Esophagus squamous epithelium (tissue), 5 donors: ENCODE results near the gene ACTR5. TPM values are rescaled to one million over a fixed set of nuclear protein-coding genes. Genes with fewer than 3 reads are reported as not detected.

ENCODE experiments used
- DNase-seq: peaks from one replicate; lab custom pipeline; 2025; lab: John Stamatoyannopoulos, UW
- H3K27ac ChIP-seq, 4 donors: fragments of 200-600 bp; sonication (generic); one replicate each; pipeline ENCODE4 v1.5.1; 2016 to 2019; ENCODE audit warnings: mild to moderate bottlenecking in 1 of 4
- H3K27me3 ChIP-seq, 4 donors: fragments of 200-600 bp; sonication (generic); 1 replicate in 3 of 4; 2 replicates in 1 of 4; pipeline versions ENCODE4 v1.5.1 to v1.6.0; 2017 to 2021; ENCODE audit warnings: antibody characterized with exemption in 1 of 4
- H3K36me3 ChIP-seq, 3 donors: fragments of 200-600 bp; sonication (generic); one replicate each; pipeline ENCODE4 v1.5.1; 2016 to 2019
- H3K4me1 ChIP-seq, 3 donors: fragments of 200-600 bp; sonication (generic); one replicate each; pipeline ENCODE4 v1.5.1; 2017 to 2019
- H3K4me3 ChIP-seq, 4 donors: fragments of 200-600 bp; sonication (generic); 1 replicate in 3 of 4; 2 replicates in 1 of 4; pipeline ENCODE4 v1.5.1; 2016 to 2019; ENCODE audit warnings: mild to moderate bottlenecking in 2 of 4, moderate library complexity in 1 of 4
- H3K9me3 ChIP-seq, 3 donors: fragments of 200-600 bp; sonication (generic); one replicate each; pipeline ENCODE4 v1.5.1; 2016 to 2019
- POLR2A ChIP-seq, 4 donors: fragments of 450-650 bp; IDR thresholded peaks; one replicate each; pipeline ENCODE4 v1.6.1; 2017; ENCODE audit warnings: antibody characterized with exemption in 4 of 4, mild to moderate bottlenecking in 4 of 4, moderate library complexity in 3 of 4
- WGBS, 2 donors: methylation state at CpG; one replicate each; pipeline ENCODE4 v1.1.5; 2018; 5-methylcytosine and 5-hydroxymethylcytosine counted together
- intact Hi-C: fragments of 100-400 bp; cut with DNase I; formaldehyde crosslinking; loops from one replicate; pipeline ENCODE4 v1.15.0; 2022
- total RNA-seq, 4 donors: library from RNA; depleted of rRNA; stranded (reverse); fragments of >200 nt; gene quantifications; one replicate each; pipeline ENCODE4 v1.1.0, GENCODE V29; 2016
- TF ChIP-seq, protein P1 (sequence below), 6 experiments: fragments of 450-650 bp in 4 of 6; fragments of 200-600 bp in 2 of 6; sonication (generic) in 2 of 6; IDR thresholded peaks; one replicate each; pipeline ENCODE4 v1.5.1; 2016 to 2019; ENCODE audit warnings: antibody characterized with exemption in 6 of 6, mild to moderate bottlenecking in 4 of 6, moderate library complexity in 4 of 6
- donor health status: DM: yes; HTN: yes; CAD: no.

Gene ACTR5
- total RNA-seq, 4 donors from 2014 or later = 7.0 to 12.2 (median 8.9) TPM

- Histone ChIP-seq H3K4me1 (peaks cover 5 to 24% (median 8%) of the 10 kb centered on the region in 3 donors), H3K27me3 (no peaks in the 10 kb centered on the region), H3K36me3 (peaks cover 4 to 100% (median 29%) of the 10 kb centered on the region in 3 donors), H3K4me3 (no peak overlapping the region), H3K27ac (no peak overlapping the region), H3K9me3 (no peaks in the 10 kb centered on the region)
- intact Hi-C loops = no loop called here
- DNase-seq = no peak
- WGBS, 2 donors = 13 to 30% methylated on average over 1 of the region's 1 CpG
- no peak for TF ChIP-seq POLR2A (IDR thresholded peaks at IDR 0.05)
- TF ChIP-seq, protein P1, sequence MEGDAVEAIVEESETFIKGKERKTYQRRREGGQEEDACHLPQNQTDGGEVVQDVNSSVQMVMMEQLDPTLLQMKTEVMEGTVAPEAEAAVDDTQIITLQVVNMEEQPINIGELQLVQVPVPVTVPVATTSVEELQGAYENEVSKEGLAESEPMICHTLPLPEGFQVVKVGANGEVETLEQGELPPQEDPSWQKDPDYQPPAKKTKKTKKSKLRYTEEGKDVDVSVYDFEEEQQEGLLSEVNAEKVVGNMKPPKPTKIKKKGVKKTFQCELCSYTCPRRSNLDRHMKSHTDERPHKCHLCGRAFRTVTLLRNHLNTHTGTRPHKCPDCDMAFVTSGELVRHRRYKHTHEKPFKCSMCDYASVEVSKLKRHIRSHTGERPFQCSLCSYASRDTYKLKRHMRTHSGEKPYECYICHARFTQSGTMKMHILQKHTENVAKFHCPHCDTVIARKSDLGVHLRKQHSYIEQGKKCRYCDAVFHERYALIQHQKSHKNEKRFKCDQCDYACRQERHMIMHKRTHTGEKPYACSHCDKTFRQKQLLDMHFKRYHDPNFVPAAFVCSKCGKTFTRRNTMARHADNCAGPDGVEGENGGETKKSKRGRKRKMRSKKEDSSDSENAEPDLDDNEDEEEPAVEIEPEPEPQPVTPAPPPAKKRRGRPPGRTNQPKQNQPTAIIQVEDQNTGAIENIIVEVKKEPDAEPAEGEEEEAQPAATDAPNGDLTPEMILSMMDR (IDR thresholded peaks at IDR 0.05) = no peak
These were observed 15.4 kb downstream of the ACTR5 start for GRCh38 chr20:38763616-38764015.

GRCh38 chr20:38764567-38765318, 16.5 kb downstream of the ACTR5 start:
- intact Hi-C loops = no loop called here
- H3K4me1 ChIP-seq = peaks cover 5 to 24% (median 8%) of the 10 kb centered on the region in 3 donors
- no peaks in the 10 kb centered on the region for H3K9me3 ChIP-seq
- 35 to 49% methylated on average over 10 to 11 of the region's 11 CpGs for WGBS, 2 donors
- TF ChIP-seq POLR2A (IDR thresholded peaks at IDR 0.05) = no peak
- TF ChIP-seq, protein P1 (IDR thresholded peaks at IDR 0.05) = no peak
- H3K27me3 ChIP-seq = no peaks in the 10 kb centered on the region
- H3K36me3 ChIP-seq = peaks cover under 1 to 100% (median 29%) of the 10 kb centered on the region in 3 donors
- DNase-seq = no peak
- H3K4me3 ChIP-seq = no peak overlapping the region
- peak overlapping the region in 1 of 4 donors; percentile 57 for H3K27ac ChIP-seq

- intact Hi-C loops = no loop called here
- H3K4me1 ChIP-seq = peaks cover 5 to 24% (median 8%) of the 10 kb centered on the region in 3 donors
- no peak for TF ChIP-seq POLR2A (IDR thresholded peaks at IDR 0.05)
- TF ChIP-seq, protein P1 (IDR thresholded peaks at IDR 0.05) = no peak
- WGBS, 2 donors = 50 to 62% methylated on average over 4 of the region's 4 CpGs
- no peak for DNase-seq
- no peaks in the 10 kb centered on the region for H3K9me3 ChIP-seq
- no peak overlapping the region for H3K27ac ChIP-seq
- no peaks in the 10 kb centered on the region for H3K27me3 ChIP-seq
- no peak overlapping the region for H3K4me3 ChIP-seq
- peaks cover 3 to 100% (median 23%) of the 10 kb centered on the region in 3 donors for H3K36me3 ChIP-seq
These were observed 17.8 kb downstream of the ACTR5 start for GRCh38 chr20:38766071-38766470.

DNA sequence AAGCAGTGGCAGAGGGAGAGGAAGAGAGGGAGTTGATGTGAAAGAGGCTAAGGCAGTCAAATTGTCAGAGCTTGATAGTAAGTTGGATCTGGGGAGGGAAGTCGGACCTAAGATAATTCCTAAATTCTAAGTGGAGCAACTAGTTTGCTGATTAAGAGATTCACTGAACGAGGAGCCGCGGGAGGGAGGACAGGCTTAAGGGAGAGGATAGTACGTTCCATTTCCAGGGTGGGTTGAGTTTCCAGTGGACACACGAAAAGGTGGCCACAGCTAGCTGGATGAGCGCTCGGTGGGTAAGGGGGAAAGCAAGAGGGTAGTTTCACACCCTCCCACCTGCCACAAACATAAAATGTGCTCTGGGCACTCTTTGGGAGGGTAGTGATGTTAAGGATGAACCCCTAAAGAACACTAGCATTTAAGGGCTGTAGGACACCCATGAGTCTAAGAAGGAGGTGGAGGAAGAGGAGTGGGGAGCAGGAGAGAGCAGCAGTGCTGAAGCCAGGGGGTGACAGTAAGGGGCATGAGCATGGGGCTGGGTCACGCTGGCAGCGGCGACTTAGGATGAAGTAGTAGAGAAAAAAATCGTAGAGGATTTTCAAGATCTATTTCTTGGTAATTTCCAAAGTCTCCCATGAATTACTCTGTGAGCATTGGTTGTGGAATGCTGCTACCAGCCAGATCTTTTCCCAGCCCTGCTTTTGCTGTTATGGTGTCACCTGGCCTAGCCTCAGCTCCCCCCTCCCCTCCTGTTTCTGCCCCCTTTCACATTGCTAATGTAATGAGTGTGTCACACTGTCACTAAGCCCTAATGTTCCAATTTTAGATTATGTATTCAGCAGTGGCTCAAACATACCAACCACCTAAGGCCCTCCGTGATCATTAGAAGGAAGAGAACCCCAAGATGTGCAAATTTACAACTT, 21.4 kb downstream of the ACTR5 start:
- peaks cover 0 to 6% (median 0%) of the 10 kb centered on the region in 3 donors for H3K9me3 ChIP-seq

More for the DNA sequence above, 21.4 kb downstream of the ACTR5 start:
- no peak for DNase-seq
- Histone ChIP-seq H3K36me3 (peaks cover 18 to 100% (median 18%) of the 10 kb centered on the region in 3 donors), H3K4me1 (peaks cover 2 to 16% (median 3%) of the 10 kb centered on the region in 3 donors), H3K27ac (no peak overlapping the region), H3K27me3 (no peaks in the 10 kb centered on the region), H3K4me3 (no peak overlapping the region)
- TF ChIP-seq, protein P1 (IDR thresholded peaks at IDR 0.05) = no peak
- TF ChIP-seq POLR2A (IDR thresholded peaks at IDR 0.05) = no peak
- 87 to 89% methylated on average over 13 of the region's 13 CpGs for WGBS, 2 donors
- intact Hi-C loops = no loop called here
